IPS-18a (cell line): ENCODE results near the gene UBIAD1.
"Not testable (repeated sequence)": the region's sequence is repeated elsewhere in the genome, so short reads cannot be mapped to it uniquely, and the experiment has no call there.

Source experiments
- H3K27ac ChIP-seq: one replicate; pipeline ENCODE4 v1.5.1; 2013; ENCODE audit warnings: low read length
- H3K27me3 ChIP-seq: one replicate; pipeline ENCODE4 v1.6.1; 2013; ENCODE audit warnings: mild to moderate bottlenecking, low read length; ENCODE audit not compliant: control insufficient read depth, insufficient read depth
- H3K36me3 ChIP-seq: one replicate; pipeline ENCODE4 v1.6.1; 2013; ENCODE audit warnings: low read depth, low read length; ENCODE audit not compliant: control insufficient read depth
- H3K4me1 ChIP-seq: one replicate; pipeline ENCODE4 v1.6.1; 2013; ENCODE audit warnings: low read depth, low read length; ENCODE audit not compliant: control insufficient read depth
- H3K4me3 ChIP-seq: one replicate; pipeline ENCODE4 v1.5.1; 2013; ENCODE audit warnings: low read length
- H3K9ac ChIP-seq: one replicate; pipeline ENCODE4 v1.6.1; 2013; ENCODE audit warnings: mild to moderate bottlenecking, low read length, moderate library complexity
- H3K9me3 ChIP-seq: one replicate; pipeline ENCODE4 v1.6.1; 2013; ENCODE audit warnings: low read depth, low read length; ENCODE audit not compliant: control insufficient read depth

Gene UBIAD1

GRCh38 chr1:11281518-11282331 lies 8.7 kb downstream of the UBIAD1 start:
- no peaks in the 10 kb centered on the region for H3K27me3 ChIP-seq
- no peak overlapping the region for H3K9ac ChIP-seq
- peaks cover 7% of the 10 kb centered on the region for H3K36me3 ChIP-seq
- no peak overlapping the region for H3K27ac ChIP-seq
- peaks cover 15% of the 10 kb centered on the region for H3K4me1 ChIP-seq
- H3K9me3 ChIP-seq, result no peaks in the 10 kb centered on the region
- H3K4me3 ChIP-seq, result no peak overlapping the region

GRCh38 chr1:11283151-11283550 lies 10.2 kb downstream of the UBIAD1 start:
- Histone ChIP-seq H3K9me3 (no peaks in the 10 kb centered on the region), H3K4me1 (peaks cover 22% of the 10 kb centered on the region), H3K36me3 (peaks cover 7% of the 10 kb centered on the region), H3K4me3 (no peak overlapping the region), H3K27me3 (no peaks in the 10 kb centered on the region), H3K27ac (no peak overlapping the region), H3K9ac (no peak overlapping the region)

GRCh38 chr1:11284784-11285183 lies 11.8 kb downstream of the UBIAD1 start:
- Histone ChIP-seq H3K27me3 (no peaks in the 10 kb centered on the region), H3K9ac (no peak overlapping the region), H3K4me3 (no peak overlapping the region), H3K4me1 (peaks cover 22% of the 10 kb centered on the region), H3K27ac (no peak overlapping the region), H3K9me3 (no peaks in the 10 kb centered on the region), H3K36me3 (peaks cover 4% of the 10 kb centered on the region)

GRCh38 chr1:11285883-11286734 lies 13.1 kb downstream of the UBIAD1 start:
- Histone ChIP-seq H3K27me3 (no peaks in the 10 kb centered on the region), H3K9me3 (no peaks in the 10 kb centered on the region), H3K36me3 (peaks cover 3% of the 10 kb centered on the region), H3K4me3 (no peak overlapping the region), H3K27ac (peak overlapping the region; percentile 2), H3K9ac (no peak overlapping the region), H3K4me1 (peaks cover 22% of the 10 kb centered on the region)

- no peak overlapping the region for H3K9ac ChIP-seq
- H3K4me3 ChIP-seq, result peak overlapping the region; percentile 21
- no peaks in the 10 kb centered on the region for H3K9me3 ChIP-seq
- H3K27ac ChIP-seq, result peak overlapping the region; percentile 68
- no peaks in the 10 kb centered on the region for H3K36me3 ChIP-seq
- peaks cover 22% of the 10 kb centered on the region for H3K4me1 ChIP-seq
- H3K27me3 ChIP-seq, result no peaks in the 10 kb centered on the region
These were observed 13.9 kb downstream of the UBIAD1 start for GRCh38 chr1:11286735-11287410.

- Histone ChIP-seq H3K36me3 (no peaks in the 10 kb centered on the region), H3K27me3 (no peaks in the 10 kb centered on the region), H3K9me3 (no peaks in the 10 kb centered on the region), H3K9ac (no peak overlapping the region), H3K4me3 (no peak overlapping the region), H3K27ac (no peak overlapping the region), H3K4me1 (peaks cover 22% of the 10 kb centered on the region)
These were observed 16.1 kb downstream of the UBIAD1 start for GRCh38 chr1:11289064-11289463.

GRCh38 chr1:11291049-11291448 lies 18.1 kb downstream of the UBIAD1 start:
- H3K4me3 ChIP-seq, result no peak overlapping the region
- H3K4me1 ChIP-seq, result peaks cover 14% of the 10 kb centered on the region
- no peaks in the 10 kb centered on the region for H3K36me3 ChIP-seq
- no peak overlapping the region for H3K27ac ChIP-seq
- H3K9ac ChIP-seq, result no peak overlapping the region
- no peaks in the 10 kb centered on the region for H3K27me3 ChIP-seq
- no peaks in the 10 kb centered on the region for H3K9me3 ChIP-seq

- no peaks in the 10 kb centered on the region for H3K9me3 ChIP-seq
- H3K27ac ChIP-seq, result no peak overlapping the region
- no peaks in the 10 kb centered on the region for H3K36me3 ChIP-seq
- no peaks in the 10 kb centered on the region for H3K27me3 ChIP-seq
- H3K9ac ChIP-seq, result no peak overlapping the region
- no peaks in the 10 kb centered on the region for H3K4me1 ChIP-seq
- H3K4me3 ChIP-seq, result no peak overlapping the region
These were observed 20.9 kb downstream of the UBIAD1 start for GRCh38 chr1:11293856-11294255.

- no peaks in the 10 kb centered on the region for H3K4me1 ChIP-seq
- H3K27ac ChIP-seq, result no peak overlapping the region
- no peaks in the 10 kb centered on the region for H3K9me3 ChIP-seq
- no peak overlapping the region for H3K9ac ChIP-seq
- no peak overlapping the region for H3K4me3 ChIP-seq
- H3K36me3 ChIP-seq, result no peaks in the 10 kb centered on the region
- H3K27me3 ChIP-seq, result no peaks in the 10 kb centered on the region
These were observed 22.0 kb downstream of the UBIAD1 start for GRCh38 chr1:11294951-11295350.

GRCh38 chr1:11295905-11296304 lies 22.9 kb downstream of the UBIAD1 start:
- Histone ChIP-seq H3K4me1 (no peaks in the 10 kb centered on the region), H3K4me3 (no peak overlapping the region), H3K9ac (no peak overlapping the region), H3K27ac (no peak overlapping the region), H3K36me3 (no peaks in the 10 kb centered on the region), H3K9me3 (no peaks in the 10 kb centered on the region), H3K27me3 (no peaks in the 10 kb centered on the region)

- H3K4me1 ChIP-seq, H3K27ac ChIP-seq, H3K27me3 ChIP-seq, H3K9ac ChIP-seq, H3K4me3 ChIP-seq, H3K36me3 ChIP-seq, H3K9me3 ChIP-seq: not testable (repeated sequence)
These were observed 24.8 kb downstream of the UBIAD1 start for GRCh38 chr1:11297774-11298173.
